NB4 (cell line): ENCODE measurements around the gene CHD6.

ENCODE experiments used
- POLR2A ChIP-seq: IDR thresholded peaks from 2 replicates; pipeline ENCODE4 v1.6.1; 2011; ENCODE audit warnings: mild to moderate bottlenecking; ENCODE audit not compliant: insufficient read length; ENCODE audit errors: extremely low read depth
- TF ChIP-seq, protein P1 (sequence below): IDR thresholded peaks from one replicate; pipeline ENCODE4 v1.5.1; 2012; ENCODE audit warnings: low read depth, low read length

DNA sequence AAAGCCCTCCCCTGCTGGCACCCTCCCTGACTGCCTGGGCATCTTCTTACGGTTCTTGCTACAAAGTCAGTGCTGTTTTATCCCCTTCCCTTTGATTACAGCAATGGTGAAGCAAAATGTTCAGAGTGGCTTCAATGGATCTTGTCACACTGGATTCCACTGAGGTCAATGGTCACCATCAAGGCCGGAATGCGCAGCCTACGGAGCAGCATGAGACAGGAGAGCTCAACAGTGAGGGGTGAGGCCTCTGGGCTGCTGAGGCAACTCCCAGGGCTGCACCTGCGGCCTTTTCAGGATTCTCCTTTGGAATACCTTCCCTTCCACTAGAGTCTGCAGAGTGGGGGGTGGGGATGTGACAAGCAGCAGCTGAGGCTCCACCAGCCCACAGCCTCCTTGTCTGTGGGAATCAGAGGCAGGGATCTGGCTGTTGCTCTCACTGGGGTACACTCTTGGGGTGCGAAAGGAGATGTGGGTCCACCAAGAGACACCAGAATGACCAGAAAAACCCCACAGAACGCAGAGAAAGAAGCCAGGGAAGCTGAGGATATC lies 211.2 kb downstream of the CHD6 start:
- TF ChIP-seq POLR2A, result no peak
- TF ChIP-seq, protein P1, sequence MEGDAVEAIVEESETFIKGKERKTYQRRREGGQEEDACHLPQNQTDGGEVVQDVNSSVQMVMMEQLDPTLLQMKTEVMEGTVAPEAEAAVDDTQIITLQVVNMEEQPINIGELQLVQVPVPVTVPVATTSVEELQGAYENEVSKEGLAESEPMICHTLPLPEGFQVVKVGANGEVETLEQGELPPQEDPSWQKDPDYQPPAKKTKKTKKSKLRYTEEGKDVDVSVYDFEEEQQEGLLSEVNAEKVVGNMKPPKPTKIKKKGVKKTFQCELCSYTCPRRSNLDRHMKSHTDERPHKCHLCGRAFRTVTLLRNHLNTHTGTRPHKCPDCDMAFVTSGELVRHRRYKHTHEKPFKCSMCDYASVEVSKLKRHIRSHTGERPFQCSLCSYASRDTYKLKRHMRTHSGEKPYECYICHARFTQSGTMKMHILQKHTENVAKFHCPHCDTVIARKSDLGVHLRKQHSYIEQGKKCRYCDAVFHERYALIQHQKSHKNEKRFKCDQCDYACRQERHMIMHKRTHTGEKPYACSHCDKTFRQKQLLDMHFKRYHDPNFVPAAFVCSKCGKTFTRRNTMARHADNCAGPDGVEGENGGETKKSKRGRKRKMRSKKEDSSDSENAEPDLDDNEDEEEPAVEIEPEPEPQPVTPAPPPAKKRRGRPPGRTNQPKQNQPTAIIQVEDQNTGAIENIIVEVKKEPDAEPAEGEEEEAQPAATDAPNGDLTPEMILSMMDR, result no peak
